SW 1271 (cell line): ENCODE measurements around the gene RYR3.
A peak's percentile ranks its signal among the peaks of the same experiment; 100 is the strongest.

ENCODE experiments used
- DNase-seq, 2 experiments: peaks; one replicate each; lab custom pipeline; 2025; lab: John Stamatoyannopoulos, UW

Gene RYR3

GRCh38 chr15:33649217-33649933, 338.6 kb downstream of the RYR3 start:
- DNase-seq = no peak

- no peak for DNase-seq
These were observed 344.1 kb downstream of the RYR3 start for GRCh38 chr15:33654860-33655259.

DNA sequence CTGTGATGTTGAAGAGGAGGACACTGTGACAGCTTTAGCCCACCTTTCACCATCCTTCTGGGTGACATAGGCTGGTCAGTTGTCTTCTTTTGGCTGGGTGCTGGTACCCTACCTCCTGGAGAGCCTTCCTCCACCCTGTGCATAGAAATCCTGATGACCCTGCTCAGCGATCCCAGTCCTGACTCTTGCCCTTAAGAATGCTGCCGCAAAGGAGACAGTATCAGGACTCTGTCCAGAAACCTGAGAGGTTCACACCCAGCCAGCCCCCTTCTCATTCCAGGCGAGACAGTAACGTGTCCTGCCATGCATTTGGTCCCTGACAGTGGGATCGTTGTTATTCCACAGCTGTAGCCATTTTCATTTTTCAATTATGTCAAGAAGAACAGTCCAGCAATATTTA, 344.7 kb downstream of the RYR3 start:
- DNase-seq = no peak

- no peak for DNase-seq
These were observed 345.4 kb downstream of the RYR3 start for GRCh38 chr15:33656168-33656567.

DNA sequence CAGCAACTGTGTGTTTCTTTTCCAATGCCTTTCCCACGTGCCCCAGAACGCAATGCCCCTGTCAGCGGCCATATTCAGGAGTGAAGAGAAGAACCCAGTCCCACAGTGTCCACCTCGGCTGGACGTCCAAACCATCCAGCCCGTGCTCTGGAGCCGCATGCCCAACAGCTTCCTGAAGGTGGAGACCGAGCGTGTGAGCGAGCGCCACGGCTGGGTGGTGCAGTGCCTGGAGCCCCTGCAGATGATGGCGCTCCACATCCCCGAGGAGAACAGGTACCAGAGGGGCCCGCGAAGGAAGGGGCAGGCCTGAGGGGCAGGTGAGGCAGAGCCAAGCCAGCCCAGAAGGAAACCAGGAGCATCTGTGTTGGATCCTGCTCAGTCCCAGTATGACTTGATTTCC, 349.4 kb downstream of the RYR3 start:
- DNase-seq = no peak

DNA sequence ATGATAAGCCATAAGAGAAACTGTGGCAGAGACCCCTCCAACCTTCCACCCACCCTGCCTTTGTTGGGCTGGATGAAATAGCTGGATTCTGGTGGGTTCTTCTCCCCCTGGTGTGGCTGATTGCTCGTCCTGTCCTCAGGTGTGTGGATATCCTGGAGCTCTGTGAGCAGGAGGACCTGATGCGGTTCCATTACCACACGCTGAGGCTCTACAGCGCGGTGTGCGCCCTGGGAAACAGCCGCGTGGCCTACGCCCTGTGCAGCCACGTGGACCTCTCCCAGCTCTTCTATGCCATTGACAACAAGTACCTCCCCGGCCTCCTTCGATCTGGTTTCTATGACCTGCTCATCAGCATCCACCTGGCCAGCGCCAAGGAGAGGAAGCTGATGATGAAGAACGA, 351.2 kb downstream of the RYR3 start:
- no peak for DNase-seq

DNA sequence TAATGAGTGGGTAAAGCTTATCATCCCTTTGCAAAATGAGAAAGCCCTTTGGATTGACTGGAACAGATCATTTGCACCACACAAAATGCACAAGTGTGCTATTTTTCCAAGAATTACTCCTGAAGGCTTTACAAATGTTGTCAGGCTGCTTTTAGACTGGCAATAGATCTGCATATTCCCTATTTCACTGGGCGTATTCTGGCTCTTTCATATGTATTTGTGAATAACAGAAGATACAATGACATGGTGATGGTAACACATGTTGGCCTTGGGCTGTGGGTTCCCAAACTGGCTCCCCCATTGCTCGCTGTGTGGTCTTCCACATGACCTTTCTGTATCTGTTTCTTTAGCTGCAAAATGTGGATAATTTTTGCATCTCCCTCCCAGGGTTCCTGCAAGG, 354.2 kb downstream of the RYR3 start:
- DNase-seq = no peak

GRCh38 chr15:33670567-33670966, 359.8 kb downstream of the RYR3 start:
- no peak for DNase-seq

- no peak for DNase-seq
These were observed 360.7 kb downstream of the RYR3 start for GRCh38 chr15:33671456-33671855.

- peak in 1 of 2 experiments; percentile 19 for DNase-seq
These were observed 364.5 kb downstream of the RYR3 start for GRCh38 chr15:33675246-33675645.

DNA sequence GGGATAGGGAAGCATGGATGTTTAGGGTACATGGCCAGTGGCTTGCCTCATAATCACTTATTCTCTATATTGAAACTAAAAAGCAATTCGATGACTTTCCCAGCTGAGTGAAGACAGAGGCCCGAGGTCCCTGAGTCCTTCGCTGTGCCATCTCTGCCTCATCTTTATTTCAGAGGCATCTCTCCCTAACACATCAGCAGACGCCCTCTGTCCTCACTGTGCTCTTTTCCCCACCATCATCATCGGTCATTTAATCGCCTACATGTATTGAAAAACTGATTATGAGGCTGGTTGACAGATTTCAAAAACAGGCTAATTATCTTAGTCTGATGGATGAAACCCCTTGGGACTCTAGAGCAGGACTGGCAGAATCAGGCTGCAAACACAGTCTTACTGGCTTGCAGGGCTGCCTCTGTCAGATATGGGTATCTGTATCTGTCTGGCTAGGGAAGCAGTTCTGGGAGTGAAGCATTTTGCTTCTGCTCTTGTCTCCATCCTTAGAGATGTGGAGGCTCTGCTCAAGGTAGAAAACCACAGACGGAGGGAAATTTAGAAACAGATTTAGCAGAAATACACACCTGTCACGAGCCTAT, 366.6 kb downstream of the RYR3 start:
- no peak for DNase-seq

- no peak for DNase-seq
These were observed 367.4 kb downstream of the RYR3 start for GRCh38 chr15:33678176-33678575.

- no peak for DNase-seq
These were observed 367.8 kb downstream of the RYR3 start for GRCh38 chr15:33678602-33679001.

- no peak for DNase-seq
These were observed 368.3 kb downstream of the RYR3 start for GRCh38 chr15:33679061-33679460.

- DNase-seq = no peak
These were observed 369.6 kb downstream of the RYR3 start for GRCh38 chr15:33680336-33680735.

GRCh38 chr15:33693166-33693800, 382.5 kb downstream of the RYR3 start:
- no peak for DNase-seq

DNA sequence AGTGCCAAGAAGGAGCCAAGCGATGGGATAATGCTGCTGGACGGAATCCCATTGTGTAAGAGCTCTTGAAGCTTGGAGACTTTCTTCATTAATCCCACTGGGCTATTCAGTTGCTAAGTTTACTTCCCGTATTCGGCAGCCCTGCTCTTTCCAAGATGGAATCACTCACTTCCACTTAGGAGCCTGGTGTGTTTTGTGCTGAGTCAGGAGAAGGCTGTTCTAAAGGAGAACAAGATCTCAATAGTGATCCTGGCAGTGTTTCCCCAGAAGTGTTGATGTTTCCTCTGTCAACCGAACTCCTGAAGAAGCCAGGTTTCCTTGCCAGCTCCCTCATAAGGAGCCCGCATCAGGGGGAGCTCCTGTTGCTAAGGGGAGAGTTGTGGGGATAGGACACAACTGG, 387.4 kb downstream of the RYR3 start:
- no peak for DNase-seq

DNA sequence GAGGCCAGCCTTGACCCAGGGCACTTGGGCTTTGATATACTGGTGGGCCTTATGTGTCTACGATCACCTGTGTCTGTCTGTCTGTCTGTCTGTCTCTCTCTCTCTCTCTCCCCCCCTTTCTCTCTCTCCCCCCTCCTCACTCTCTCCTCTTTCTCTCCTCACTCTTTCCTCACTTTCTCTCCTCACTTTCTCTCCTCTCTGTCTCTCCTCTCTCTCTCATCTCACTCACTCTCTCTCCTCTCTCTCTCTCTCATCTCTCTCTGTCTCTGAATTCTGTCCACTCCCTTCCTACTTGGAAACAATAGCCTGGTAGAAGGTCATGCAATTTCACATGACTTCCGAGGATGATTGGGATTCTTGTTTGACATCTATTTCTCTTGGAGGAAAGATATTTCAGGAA, 388.4 kb downstream of the RYR3 start:
- DNase-seq = no peak

- DNase-seq = peak in 1 of 2 experiments; percentile 0
These were observed 389.1 kb downstream of the RYR3 start for GRCh38 chr15:33699691-33700447.

- peak in 1 of 2 experiments; percentile 52 for DNase-seq
These were observed 390.0 kb downstream of the RYR3 start for GRCh38 chr15:33700695-33701303.

DNA sequence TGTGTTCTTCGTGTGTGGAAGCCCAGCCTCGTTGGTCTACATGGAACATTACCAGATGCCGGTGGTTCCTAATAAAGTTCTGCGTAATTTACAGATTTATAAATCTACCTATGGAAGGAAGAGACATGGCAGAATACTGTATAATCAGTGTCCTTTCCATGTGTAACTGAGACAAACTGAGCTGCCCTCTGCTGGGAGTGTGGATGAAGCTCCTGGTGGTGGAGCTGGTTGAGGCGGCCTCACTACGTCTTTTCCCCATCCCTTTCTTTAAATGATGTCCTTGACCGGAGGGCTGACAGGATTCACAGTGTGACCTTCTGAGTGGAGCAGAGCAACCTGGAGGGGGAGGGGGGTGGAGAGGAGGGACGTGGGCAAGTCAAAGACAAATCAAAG, 390.5 kb downstream of the RYR3 start:
- DNase-seq = no peak

DNA sequence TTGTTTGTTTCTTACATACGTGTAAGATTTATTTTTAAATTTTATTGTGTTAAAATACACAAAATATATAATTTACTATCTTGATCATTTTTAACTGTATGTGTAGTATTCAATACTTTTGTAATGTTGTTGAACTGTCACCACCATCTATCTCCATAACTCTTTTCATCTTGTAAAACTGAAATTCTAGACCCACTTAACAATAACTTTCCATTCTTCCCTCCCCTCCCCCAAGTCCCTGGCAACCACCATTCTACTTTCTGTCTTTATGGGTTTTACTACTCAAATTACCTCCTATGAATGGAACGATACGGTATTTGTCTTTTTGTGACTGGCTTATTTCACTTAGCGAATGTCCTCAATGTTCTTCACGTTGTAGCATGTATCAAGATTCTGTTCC, 395.4 kb downstream of the RYR3 start:
- DNase-seq = no peak
